ENCODE data around the gene ACTBL2.

Gene ACTBL2

GRCh38 chr5:57450991-57451876 is 31.4 kb downstream of the ACTBL2 start:
- DNase-seq, result no peak

- DNase-seq, result no peak
Measured at GRCh38 chr5:57448751-57449150, 33.9 kb downstream of the ACTBL2 start.

GRCh38 chr5:57448287-57448686 is 34.3 kb downstream of the ACTBL2 start:
- DNase-seq, result no peak

- no peak for DNase-seq
Measured at GRCh38 chr5:57447658-57448057, 35.0 kb downstream of the ACTBL2 start.

GRCh38 chr5:57446966-57447365 is 35.6 kb downstream of the ACTBL2 start:
- DNase-seq, result no peak

- DNase-seq, result no peak
Measured at GRCh38 chr5:57445705-57446037, 36.9 kb downstream of the ACTBL2 start.

- DNase-seq, result peak in 2 of 58 donors; percentile 8 to 16
Measured at GRCh38 chr5:57445006-57445704, 37.5 kb downstream of the ACTBL2 start.

- no peak for DNase-seq
Measured at GRCh38 chr5:57442080-57442839, 40.4 kb downstream of the ACTBL2 start.

GRCh38 chr5:57441557-57441956 is 41.1 kb downstream of the ACTBL2 start:
- no peak for DNase-seq

GRCh38 chr5:57439601-57440000 is 43.0 kb downstream of the ACTBL2 start:
- no peak for DNase-seq

GRCh38 chr5:57437976-57438805 is 44.4 kb downstream of the ACTBL2 start:
- peak in 2 of 58 donors; percentile 11 to 29 for DNase-seq

GRCh38 chr5:57436586-57436985 is 46.0 kb downstream of the ACTBL2 start:
- no peak for DNase-seq

GRCh38 chr5:57435701-57436134 is 46.9 kb downstream of the ACTBL2 start:
- no peak for DNase-seq

- no peak for DNase-seq
Measured at GRCh38 chr5:57434683-57435082, 47.9 kb downstream of the ACTBL2 start.

GRCh38 chr5:57434227-57434640 is 48.4 kb downstream of the ACTBL2 start:
- no peak for DNase-seq

- DNase-seq, result no peak
Measured at GRCh38 chr5:57432876-57433275, 49.7 kb downstream of the ACTBL2 start.

- no peak for DNase-seq
Measured at GRCh38 chr5:57431759-57432158, 50.9 kb downstream of the ACTBL2 start.
